GM21515 (cell line): Measurements from ENCODE around the gene SLC27A5.

Experiments used
- ATAC-seq: cut with Tn5 transposase; IDR thresholded peaks from one replicate; pipeline ENCODE4 v1.9.1; 2021; ENCODE audit not compliant: unreplicated experiment

SLC27A5 gene

DNA sequence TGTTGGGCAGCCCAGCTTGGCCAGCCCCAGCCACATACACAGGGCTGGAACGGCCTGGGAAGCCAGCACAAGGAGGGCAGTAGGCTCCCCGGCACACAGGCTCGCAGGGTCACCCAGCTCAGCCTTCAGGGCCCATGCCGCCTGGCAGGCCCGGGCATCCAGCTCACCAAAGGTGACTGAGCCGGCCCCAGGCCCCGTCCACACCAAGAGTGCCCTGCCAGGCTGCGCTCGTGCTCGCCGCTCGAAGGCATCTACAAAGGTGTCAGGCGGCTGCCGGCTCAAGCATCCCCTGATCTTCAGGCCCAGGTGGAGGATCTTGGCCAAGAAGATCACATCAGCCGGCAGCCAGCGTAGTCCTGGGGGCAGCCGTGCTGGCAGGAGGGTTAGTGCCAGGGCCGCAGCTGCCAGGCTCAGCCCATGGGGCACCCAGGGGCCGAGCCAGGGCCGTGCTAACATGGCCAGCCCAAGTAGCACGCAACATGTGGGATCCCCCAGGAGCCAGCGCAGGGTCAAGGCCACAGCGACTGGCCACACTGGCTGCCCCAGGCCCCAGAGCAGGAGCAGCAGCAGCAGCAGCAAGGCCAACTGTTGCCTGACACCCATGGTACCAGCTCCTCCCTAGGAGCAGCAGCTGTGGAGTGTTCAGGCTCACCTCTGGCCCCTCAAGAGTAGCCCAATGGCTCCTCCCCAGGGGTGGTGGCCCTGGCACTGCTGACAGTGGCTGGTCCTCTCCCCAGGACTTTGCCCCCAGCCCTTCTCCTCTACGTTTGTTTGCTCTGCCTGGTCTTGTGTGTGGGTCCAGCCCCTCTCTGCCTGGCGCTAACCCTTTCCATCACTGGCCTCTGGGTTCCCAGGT lies at the start of gene SLC27A5:
Gene SLC27A5, minus strand, starts transcription at position 640 of the 856 bp plus-strand sequence. Its CDS starts 37 bp downstream, at position 603.
- ATAC-seq = no peak

DNA sequence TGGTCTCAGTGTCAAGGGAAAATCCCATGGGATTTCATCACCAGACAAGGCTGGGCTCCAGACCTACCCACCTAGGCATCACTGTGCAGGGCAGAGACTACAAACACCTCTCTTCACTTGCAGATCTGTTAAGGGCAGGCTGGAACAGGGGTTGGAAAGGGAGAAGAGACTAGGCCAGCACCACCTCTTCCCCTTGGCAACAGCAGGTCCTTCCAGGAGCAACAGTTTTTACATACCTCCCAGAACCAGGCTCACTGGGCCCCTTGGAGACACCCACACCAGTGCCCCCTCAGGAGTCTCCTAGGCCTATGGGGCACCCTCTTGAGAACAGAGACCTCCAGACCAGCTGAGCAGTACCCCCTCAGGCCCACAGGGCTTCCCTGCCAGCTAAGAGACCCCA lies 49.1 kb upstream of the SLC27A5 start:
- ATAC-seq = no peak

GRCh38 chr19:58560007-58560887 lies 48.5 kb upstream of the SLC27A5 start:
- no peak for ATAC-seq

DNA sequence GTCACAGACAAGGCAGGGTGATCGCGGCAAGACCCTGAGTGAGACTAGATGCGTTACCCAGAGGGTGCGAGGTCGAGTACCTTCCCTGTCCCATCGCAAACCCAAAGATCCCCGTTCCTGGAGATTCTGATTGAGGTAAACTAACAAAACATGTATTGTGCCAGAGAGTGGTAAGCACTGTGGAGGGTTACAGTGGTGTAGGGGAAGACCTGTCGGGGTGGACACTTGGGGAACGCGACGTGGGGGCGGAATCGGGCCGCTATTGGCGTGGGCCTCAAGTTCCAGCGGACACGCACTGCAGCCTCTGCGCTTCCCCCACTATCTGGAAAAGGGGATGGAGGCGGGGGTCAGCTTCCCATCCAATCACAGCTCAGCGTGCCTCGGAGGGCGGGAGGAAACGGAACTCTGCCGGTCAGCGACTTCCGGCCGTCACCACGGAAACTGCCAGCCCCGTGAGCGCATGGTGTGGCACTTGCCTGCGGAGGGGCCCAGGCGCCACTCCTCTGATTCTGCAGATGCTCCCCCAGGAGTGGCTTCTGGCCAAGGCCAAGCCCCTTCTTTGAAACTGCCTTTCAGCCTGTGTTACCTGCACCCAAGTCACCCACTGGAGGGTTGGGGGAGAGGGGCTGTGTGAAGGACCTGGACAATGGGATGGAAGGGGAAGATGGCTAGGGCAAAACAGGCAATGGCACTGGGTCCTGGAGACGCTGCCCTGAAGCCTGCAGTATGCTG lies 47.6 kb upstream of the SLC27A5 start:
- ATAC-seq = no peak

DNA sequence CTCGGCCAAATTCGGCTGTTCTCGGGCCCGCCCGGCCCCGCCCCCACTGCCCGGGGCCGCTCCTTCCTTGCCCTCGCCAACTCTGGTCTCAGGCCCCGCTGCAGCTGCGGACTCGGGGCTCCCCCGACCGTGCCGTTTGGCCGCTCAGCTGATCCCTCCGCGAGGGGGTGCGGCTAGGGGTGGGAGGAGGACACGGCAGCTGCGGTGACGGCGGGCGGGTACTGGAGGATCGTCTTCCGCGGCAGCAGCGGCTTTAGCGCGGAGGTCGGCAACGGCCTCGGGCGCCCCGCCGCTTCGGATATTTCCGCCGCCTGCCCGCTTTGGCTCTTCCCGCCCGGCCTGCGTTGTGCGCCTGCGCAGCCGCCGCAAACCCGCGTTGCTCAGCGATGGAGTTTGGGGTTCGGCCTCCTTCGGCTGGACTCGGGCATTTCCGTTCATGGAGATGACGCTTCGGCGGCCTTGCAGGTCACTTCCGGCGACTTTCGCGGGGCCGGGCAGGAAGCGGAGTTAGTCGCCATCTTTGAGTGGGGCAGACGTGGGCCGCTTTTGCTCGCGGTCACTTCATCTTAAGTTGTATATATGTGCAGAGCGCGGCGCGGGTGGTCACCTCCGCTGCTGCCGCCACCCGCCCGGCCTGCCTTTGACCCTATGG lies 47.0 kb upstream of the SLC27A5 start:
- peak; percentile 53 for ATAC-seq

DNA sequence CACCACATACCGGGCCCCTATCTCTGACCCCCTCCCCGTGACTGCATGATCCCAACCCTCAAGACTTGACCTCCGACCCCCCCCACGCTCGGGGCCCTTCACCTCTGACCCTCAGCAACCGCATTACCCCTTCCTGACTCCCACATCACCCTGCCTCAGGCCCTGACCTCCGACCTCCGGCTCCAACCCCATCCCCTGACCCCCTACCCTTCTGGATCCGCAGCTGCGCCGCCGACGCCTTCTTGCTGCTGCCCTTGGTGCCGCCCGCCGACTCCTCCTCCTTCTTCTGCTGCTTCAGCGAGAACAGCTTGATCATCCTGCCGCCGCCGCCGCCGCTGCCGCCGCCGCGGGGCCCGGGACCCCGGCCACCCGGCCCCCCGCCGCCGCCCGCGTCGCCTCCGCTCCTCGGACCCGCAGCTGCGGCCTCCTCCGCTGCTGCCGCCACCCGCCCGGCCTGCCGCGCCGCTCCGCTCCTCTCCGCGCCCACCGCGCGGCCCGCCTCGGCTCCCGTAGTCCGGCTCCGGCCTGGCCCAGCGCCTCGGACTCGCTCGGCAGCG lies 46.4 kb upstream of the SLC27A5 start, which contains the start of gene UBE2M:
Gene UBE2M, minus strand, starts transcription at position 546 of the 557 bp plus-strand sequence. Its CDS starts 230 bp downstream, at position 316.
- peak; percentile 0 for ATAC-seq

DNA sequence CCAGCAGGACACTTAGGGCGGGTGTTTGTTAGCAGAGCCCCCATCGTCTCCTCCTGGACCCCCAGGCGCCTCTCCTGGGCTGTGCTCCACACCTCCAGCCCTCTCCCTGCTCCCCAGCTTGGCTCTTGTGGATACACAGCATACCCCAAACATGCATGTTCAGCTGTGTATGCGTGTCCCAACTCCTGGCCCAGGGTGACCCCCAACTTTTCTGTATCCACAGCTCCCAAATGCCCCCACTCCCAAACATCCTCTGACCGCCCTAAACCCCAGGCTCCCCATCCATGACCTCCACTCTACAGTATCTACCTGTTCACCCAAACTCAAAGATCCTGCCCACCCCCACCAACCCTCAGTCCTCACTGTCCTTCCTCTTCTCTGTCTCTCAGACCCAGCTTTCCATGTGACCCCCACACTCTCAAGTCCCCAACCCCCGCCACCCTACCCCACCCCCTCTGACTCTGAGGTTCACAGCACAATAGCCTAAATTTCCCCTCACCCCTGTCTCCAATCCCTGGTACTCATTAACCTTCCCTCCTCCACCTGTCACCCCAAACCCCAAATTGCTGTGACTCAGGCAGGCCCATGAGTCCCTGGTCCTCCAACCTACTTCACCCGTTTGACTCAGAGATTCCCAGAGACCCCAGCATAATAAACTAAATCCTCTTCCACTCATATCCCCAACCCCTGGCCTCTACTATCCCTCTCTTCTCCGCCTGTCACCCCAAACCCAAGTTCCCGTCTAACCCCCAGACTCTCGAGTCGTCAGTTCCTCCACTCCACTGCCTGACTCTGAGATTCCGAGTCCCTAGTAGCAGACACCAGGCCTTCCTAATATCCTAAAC lies 45.7 kb upstream of the SLC27A5 start:
- no peak for ATAC-seq

DNA sequence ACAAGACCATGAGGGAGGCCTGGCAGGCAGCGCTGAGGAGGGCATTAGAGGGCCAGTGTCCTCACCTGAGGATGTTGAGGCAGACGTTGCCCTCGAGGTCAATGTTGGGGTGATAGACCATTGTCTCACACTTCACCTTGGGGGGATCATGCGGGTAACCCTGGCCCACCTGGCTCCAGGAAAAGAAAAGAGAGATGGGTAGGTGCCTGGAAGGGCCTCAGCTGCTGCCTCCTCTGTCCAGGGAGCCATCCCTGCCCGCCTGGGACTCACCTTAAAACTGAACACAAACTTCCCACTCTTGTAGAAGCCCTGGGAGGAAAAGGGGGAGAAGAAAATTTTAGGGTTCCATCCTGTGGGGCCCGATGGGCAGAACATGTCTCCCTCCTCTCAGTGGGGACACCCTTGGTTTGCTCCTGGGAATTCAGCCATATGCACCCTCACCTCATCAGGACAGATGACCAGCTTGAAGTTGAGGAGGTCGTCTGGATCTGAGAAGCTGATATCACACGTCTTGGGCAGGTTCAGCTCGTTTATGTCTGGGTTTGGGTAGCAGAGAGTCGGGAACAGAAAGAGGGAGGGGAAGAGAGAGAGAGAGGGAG lies 44.9 kb upstream of the SLC27A5 start:
- no peak for ATAC-seq

- no peak for ATAC-seq
These were observed 44.3 kb upstream of the SLC27A5 start for GRCh38 chr19:58555920-58556621.

DNA sequence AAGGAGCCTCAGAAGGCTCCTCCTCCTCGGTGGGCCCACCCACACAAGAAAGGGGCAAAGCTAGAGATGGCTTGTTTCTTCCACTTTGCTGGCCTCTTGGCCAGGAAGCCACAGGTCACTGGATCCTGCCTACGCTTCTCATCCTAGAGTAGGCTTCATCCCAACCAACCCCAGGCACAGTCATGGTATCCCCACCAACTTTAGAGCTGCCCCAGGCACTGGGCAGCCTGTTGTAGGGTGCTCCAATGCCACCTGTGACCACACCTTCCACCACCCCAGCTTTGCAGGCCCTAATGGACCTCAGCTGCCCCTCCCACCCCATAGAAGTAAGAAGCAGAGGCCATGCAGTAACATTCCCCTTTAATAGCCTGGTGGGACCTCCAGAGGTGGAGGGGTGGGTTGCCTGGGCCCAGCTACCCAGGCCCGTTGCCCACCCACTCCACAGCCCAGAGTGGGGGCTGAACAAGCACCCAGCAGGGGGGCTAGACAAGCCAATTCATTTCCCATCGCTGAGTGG lies 43.6 kb upstream of the SLC27A5 start:
- ATAC-seq = no peak

DNA sequence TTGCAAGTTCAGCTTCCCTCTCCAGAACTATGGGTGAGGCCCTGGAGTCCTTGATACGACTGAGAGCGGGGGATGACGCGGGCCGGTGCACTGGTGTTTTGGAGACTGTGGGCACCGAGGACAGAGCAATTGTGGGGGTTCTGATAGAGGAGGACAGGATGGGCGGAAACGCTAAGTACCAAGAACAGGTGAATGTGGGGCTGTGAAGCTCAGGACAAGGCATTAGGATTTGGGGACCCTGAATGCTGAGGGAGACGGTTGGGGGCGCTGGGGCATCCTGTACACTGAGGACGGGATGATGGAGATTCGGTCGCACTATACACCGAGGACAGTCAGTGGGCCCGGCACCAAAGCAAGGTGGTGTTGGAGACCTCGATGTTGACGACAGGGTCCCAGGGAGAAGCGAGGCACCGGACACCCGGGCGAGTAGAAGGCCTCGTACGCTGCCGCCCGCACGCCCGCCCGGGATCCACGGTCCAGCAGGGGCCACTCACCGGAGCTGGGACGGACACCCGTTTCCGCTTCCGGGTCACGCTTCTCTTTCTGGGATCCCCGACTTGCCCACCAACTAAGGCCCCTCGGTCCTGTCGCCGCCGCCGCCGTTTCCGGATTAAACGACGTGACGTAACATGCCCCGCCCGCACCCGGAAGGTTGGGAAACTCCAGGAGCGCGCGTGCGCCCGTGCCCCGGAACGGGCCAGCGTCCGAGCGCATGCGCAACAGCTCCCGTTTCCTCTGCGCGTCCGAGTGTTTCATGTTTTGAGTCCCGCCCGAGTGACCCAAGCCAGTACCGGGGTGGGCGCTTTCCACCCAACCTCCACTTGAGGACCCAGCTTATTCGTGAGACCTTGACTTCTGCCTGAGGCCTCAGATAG lies 42.9 kb upstream of the SLC27A5 start, which contains the start of gene CHMP2A:
Gene CHMP2A, minus strand, starts transcription at position 612 of the 875 bp plus-strand sequence. CDS start 893 bp downstream, outside the sequence.
- peak; percentile 31 for ATAC-seq

DNA sequence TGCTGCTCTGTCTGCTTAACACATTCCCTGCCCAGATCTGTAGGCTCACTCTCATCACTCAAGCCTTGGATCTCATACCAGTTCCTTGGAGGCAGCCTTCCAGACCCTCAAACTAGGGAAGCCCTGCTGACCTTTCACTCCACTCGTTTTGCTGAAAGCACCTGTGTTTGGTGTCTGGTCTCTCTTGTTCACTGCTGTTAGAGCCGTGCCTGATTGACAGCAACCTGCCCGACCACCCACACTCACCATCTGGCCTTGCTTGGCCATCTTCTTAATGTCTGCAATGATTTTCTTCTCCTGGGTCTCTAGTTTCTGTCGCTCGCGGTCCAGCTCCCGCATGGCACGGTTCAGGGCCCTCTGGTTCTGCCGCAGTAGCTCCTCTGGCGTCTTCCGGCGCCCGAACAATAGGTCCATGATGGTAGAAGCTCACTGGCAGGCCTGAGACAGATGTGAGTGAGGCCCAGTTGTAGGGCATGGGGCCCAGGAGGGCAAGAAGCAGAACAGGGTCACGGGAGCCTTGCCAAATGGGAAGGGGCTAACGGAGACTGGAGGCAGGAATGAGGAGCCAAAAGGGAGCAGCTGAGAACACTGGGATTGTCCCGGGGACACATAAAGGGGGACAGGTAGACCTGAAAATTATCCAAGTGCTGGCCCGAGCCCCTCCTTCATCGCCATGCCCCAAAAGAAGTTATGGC lies 42.2 kb upstream of the SLC27A5 start:
- no peak for ATAC-seq

DNA sequence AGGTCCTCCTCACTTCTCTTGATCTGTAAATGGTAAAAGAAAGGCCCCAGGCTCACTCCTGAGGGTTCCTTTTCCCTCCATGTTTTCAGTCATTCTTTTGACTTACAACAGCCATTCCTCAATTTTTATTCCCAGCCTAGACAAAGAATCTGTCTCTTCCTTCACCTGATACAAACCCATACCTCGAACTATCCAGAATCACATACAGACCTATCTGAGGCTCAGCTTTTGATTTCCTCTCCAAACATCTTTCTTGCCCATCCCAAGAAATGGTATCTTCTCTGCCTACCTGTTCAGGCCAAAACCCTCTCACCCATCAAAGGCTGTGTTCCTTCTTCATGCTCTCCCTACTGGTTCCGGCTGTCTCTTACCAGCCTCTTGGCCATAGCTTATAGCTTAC lies 40.9 kb upstream of the SLC27A5 start:
- ATAC-seq = no peak

DNA sequence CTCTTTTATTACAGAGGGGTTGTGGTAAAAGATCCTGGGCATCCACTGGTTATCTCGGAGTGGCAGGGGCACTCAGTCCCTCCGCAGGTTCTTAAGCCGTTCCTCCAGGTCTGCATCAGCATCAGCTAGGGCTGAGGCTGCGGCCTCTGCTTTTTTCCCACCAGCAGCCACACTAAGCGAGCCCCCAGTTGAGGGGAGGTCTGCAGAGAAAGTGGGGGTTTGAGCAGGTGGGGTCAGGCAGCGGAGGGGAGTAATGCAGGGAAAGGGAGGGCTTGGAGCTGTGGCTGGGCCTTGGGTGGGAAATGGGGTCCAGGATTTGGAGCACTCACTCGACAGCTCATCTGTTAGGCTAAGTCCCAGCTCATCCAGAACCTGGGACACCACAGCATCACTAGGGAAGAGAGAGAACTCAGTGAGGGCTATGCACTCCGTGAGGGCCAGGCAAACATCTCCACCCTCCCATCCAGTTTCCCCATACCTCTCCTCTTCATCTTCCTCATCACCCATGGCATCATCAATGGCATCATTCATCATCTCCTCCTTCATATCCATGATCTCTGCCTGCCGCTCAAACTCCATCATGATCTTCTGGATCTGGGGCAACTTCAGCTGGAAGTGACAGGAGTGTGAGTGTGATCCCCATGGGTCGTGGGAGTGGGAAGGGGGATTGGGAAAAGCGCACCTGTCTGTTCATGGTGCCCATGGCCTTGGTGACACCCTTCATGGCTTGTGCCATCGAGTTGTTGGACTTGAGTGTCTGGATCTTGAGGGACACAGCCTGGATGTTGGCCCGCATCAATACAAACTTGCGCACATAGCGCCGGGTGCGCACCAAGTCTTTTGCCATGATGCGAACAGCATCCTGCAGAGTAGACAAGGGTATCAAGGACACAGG lies 40.0 kb upstream of the SLC27A5 start:
- ATAC-seq = no peak

- no peak for ATAC-seq
These were observed 39.3 kb upstream of the SLC27A5 start for GRCh38 chr19:58551123-58551497.
